Hindlimb muscle (tissue), 1 donor: ENCODE measurements around the gene ANKRD28. TPM values are rescaled to one million over a fixed set of nuclear protein-coding genes. Genes with fewer than 3 reads are reported as not detected.

Source experiments
- DNase-seq: peaks from one replicate; pipeline ENCODE4 v3.0.0-alpha.2; 2013
- polyA plus RNA-seq: library from polyadenylated mRNA; unstranded; fragments of 120-200 nt; gene quantifications from one replicate; pipeline ENCODE4 v1.2.1, GENCODE V29; 2013; ENCODE audit not compliant: insufficient read length

ANKRD28 gene
- polyA plus RNA-seq, 1 donor, result 29.3 TPM

DNA sequence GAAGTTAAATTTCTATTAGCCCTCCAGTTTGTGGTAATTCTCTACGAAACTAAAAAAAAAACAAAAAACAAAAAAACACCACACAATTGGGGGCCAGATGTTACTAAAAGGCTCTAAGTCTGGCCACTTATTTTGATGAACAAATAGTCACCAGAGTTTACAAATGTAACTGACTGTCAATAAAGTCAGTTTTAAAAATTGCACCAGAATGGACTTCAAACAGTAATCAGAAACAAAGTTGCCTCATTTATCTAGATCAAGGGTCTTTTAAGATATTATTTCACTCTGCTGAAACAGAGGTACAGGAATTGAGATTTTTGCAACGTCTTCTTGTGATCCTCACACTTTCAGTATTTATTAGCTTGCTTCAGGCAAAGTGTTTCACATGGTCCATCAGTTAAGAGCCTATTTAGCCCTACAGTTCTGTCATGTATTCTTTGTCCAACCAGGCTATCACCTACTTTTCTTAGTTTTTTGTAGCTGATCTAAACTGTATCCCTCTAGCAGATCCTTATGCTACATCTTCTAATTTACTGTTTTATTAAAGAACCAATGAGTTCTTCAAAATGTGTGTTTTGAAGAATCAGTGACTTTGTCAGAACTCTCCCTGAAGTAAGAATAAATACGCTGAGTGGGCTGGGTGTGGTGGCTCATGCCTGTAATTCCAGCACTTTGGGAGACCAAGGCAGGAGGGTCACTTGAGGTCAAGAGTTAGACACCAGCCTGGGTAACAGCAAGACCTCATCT, 74.7 kb downstream of the ANKRD28 start:
- DNase-seq, result no peak

DNA sequence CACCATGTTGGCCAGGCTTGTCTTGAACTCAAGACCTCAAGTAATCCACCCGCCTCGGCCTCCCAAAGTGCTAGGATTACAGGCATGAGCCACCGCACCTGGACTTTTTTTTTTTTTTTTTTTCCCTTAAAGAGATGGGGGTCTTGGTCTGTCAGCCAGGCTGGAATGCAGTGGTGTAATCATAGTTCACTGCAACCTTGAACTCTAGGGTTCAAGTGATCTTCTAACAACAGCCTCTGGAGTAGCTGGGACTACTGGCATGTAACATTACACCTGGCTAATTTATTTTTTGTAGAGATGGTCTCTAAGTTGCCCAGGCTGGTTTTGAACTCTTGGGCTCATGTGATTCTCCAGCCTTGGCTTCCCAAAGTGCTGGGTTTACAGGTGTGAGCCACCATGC, 81.6 kb downstream of the ANKRD28 start:
- DNase-seq, result no peak

DNA sequence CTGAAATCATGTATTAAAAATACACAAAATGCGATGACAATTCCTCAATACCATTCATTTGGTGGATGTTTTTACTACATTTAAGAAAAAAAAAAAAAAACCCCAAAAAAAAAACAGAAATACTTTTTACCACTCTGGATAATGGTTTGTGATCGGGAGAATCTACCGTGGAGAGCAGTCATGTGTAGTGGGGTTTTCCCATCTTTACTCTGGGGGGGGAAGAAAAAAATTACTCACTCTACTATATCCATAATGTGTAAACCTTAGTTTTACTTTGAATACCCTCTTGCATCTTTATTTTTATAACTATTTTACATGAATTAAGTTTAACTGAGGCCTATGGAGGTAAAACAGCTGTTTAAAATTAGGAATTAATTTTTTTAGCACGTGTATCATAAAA, 83.3 kb downstream of the ANKRD28 start:
- DNase-seq, result no peak

DNA sequence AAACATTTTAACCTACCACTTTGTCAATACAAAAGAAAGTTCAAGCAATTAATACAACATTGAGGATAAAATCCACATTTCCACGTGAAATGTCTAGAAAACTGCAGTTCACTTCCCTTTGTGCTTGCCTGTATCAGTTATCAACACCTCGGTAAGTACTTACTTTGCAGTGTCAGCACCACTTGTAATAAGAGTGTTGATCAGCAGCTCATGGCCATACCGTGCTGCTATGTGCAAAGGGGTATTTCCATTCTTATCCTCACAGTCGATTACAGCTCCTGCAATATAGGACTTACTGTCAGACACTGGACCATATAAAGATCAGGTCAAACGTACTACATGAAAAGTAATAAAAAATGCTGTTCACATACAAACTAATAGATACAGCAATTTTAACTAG, 84.4 kb downstream of the ANKRD28 start:
- DNase-seq, result no peak

DNA sequence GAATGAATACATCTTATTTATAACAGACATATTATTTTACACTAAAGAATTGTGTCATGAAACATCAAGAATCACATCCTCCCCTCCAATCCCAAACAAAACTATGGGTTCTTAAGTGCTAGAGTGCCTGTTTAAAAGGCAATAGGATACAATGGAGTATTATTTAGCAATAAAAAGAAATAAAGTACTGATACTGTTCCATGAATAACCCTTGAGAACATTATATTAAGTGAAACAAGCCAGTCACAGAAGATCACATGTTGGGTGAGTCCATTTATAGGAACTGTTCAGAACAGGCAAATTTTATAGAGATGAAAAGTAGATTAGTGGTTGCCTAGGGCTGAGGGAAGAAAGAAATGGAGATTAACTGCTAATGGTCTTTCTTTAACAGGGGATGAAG, 86.5 kb downstream of the ANKRD28 start:
- no peak for DNase-seq

DNA sequence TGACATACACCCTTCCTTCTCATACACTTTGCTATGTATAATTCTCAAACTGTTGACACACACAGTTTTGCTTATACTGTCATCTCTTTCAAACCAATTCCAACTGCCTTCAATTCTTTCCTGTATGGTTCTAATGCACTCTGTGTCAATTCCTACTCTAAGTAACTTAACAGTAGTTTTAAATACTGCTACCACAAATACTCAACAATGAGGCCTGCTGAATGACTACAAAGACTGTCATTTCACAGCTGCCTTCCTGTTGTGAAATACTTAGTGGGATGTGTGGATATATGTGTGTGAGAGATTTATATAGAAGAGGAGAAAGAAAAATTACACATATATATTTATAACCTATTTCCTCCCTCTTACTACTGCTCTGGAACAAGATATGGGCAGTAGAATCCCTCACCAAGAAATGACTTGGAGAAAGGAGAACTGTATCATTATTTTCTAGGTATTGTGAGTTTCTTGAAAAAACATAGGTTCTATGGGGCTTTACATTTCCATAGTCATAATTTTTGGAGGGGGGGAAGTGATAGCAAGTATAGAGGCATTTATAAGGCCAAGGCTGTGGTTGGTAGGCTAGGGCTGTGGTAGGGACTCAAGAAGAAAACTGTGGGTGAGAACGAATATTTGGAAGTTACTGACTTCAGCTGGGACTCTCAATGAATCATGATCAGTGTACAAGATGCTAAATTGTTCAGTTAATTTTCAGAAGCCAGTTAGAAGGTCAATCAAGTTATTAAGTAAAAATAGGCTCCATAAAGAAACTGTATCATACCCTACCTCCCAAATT, 88.7 kb downstream of the ANKRD28 start:
- DNase-seq, result no peak

DNA sequence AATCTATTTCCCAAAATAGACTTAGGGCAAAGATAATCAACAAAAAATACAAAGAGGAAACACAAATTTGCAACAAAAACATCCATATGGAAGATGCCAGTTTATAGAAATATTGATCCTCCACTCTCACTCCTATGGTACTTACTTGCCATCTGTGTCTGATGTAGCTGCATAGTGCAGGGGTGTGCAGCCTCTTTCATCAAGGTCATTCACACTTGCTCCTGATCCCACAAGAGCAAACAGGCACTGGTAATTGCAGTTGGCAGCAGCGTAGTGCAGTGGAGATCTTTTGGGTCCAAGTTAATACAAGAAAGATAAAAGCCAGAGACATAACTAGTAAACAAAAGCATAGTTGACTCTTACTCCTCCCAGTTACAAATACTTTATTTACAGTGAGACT, 90.0 kb downstream of the ANKRD28 start:
- no peak for DNase-seq

DNA sequence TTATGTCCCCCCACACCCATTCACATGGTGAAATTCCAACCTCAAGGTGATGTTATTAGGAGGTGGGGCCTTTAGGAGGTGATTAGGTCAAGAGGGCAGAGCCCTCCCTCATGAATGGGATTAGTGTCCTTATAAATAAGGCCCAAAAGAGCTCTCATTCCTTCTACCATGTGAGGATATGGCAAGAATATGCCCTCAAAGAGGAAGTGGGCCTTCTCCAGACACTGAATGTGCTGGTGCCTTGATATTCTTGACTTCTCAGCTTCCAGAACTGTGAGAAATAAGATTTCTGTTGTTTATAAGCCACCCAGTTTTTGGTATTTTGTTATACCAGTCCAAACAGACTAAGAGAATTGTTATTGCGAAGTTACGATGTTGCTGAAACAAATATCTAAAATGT, 94.4 kb downstream of the ANKRD28 start:
- no peak for DNase-seq

DNA sequence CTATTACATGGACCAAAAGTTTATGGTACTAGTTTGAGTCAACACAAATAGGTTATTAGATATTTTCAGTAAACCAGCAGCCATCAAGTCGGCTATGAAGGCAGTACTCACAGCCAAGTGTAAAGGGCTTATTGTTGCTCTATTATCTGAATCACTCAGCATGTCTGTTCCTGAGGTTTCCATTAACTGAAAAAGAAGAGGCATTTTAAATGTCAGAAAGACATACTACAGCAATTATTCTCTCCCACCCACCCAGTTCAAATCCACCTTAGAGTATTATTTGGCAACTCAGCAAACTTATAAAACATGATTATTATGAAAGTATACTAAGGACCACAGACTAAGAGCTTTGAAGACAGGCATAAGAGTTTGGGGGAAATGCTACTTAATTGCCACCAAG, 103.2 kb downstream of the ANKRD28 start:
- no peak for DNase-seq

DNA sequence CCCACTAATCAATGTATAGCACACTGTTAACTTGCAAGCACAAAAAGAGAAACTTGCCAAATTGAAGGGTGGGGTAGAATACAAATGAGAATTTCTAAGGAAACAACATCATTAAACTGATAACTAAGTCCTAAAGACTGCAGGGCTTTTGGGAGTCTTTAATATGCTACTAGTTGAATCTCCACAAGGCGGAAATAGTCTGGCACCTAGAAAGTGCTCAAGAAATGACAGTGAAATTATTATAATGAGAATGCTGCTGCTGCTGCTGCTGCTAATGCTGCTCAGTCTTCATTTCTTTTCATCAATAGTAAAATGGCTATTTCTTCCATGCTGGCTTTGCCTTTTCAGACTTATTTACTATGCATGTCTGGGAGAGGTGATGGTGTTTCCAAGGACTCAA, 104.4 kb downstream of the ANKRD28 start:
- DNase-seq, result no peak

DNA sequence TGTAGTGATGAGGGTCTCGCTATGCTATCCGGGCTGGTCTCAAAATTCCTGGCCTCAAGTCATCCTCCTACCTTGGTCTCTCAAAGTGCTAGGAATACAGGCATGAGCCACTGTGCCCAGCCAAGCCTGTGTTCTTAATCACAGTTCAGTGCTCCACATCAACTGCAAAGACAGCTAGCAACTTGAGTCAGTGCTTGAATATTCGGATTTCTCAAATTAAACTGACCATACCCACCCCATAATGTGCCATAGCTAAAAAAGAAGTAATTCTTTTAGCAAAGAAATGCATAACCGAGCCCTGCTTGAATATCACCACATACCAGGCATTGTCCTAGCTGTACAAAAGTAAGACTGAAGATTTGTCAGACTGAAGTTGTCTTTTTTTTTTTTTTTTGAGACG, 107.0 kb downstream of the ANKRD28 start:
- DNase-seq, result no peak

DNA sequence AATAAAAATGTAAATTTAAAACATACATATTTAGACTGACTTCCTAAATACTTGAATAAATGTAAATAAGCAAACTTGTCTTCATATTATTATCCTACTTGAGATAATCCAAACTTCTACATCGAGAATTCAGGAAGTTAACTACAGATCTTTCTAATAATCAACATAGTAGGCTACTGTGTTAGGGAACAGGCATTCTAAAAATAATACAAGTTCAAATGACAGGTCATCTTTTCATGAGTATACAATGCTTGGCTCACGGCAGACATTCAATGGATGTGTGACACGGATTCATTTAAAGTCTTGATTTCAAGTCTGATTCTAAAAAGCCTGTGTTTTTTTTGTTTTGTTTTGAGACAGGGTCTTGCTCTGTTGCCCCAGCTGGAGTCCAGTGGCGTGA, 107.5 kb downstream of the ANKRD28 start:
- no peak for DNase-seq

DNA sequence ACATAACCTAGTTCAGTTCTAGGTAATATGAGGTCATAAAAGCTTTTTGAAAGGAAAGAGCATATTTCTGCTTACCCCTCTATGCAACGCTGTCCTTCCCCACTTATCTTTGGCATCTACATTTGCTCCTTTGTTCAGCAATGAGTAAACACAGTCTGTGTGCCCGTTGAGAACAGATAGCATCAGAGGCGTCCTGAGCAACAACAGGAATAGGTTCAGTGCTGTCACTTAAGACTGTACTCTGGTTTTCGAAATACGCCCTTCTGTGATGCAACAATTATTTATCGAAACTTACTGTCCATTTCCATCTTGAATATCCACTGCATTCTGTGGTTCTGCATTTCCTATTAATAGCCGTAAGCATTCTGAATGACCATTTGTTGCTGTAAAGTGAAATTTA, 111.9 kb downstream of the ANKRD28 start:
- DNase-seq, result no peak

DNA sequence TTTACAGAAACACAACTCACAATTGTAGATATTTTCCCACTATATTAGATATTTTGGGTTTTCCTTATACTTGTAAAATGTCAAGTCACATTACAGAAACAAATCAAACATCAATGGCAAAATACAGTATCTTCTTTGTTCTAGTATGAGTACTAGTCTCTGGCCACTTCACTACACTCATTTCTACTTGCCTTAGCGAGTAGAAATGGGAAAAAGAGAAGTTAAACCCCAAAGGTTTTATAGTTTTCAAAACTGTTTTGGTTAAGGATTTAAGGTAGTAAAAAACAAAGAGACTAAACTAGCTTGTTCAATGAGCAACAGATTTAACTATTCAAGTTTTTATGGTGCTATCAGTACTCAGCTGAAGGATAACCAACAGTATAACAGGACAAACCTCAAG, 114.5 kb downstream of the ANKRD28 start:
- no peak for DNase-seq

DNA sequence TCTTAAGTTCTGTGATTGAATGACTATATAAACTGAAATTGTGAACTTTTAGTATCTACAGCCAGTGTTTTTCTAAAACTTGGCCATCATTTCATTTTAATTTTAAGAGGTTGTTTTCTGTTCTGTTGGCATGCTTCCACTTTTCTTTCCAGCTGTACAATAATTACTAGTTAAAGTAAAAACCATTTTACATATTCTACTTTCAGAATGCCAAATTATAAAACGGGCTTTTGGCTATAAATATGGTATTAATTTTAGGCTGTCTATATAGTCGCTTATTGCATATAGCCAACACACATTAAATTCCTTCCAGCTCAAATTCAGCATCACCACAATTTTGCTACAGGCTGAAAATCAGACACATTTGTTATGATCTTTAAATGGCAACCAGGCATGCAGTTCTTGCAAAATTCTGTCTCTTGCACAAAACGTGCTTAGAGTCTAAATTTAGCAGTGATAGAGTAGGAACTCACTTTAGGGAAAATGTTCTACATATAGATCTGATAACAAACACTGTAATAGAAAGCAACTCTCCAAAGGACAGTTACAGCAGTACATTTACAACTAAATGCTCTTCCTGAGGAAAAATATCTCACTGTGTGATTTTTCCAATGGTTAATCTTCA, 115.1 kb downstream of the ANKRD28 start:
- DNase-seq, result peak; percentile 21

DNA sequence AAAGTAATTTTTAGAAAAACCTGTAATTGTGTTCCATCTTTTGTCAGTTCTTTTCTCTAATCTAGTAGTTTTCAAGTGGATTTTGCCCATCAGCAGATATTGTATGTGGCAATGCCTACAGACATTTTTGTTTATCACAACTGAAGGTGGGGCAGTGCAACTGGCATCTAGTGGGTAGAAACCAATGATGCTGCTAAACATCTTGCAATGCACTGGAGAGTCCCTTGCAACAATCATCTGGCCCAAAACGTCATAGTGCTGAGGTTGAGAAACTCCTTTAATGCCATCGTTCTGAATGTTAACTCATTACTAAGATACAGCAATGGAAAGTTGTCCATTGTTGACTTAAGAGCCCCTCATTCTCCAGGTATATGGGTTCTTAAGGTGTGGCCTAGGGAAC, 116.1 kb downstream of the ANKRD28 start:
- no peak for DNase-seq

DNA sequence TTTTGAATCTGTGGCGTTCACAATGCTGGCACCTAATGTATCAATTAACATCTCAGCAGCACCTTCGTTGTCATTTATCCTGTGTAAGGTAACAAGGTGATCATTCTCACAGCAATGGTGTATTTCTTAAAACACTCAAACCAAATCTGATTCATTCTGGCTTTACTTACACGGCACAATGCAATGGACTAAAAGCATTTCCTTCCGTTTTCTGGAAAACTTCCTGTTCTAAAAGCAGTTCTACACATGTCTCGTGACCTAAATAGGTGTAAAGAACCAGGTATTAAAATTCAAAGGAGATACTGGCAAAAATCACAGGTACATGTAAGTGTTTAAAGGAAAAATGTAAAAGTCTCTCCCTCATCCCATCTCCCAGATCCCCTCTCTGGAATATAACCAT, 118.5 kb downstream of the ANKRD28 start:
- DNase-seq, result no peak

DNA sequence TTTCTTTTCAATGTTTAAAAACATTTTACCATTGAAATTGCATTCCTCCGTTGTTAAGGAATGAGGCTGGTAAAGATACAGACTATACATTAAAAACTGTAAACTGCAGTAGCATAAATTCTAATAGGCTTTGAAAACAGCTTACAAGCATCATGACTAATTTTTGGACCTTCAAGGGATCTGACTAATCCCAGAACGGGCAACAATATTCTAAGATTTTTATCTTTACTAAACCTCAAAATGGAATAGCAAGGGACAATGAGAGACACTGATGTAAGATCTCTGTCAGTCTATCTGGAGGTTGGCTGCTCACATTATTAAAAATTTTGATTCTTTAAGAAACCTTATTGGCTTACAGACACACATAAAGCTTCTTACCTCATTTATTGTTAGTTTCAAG, 121.5 kb downstream of the ANKRD28 start:
- DNase-seq, result no peak

DNA sequence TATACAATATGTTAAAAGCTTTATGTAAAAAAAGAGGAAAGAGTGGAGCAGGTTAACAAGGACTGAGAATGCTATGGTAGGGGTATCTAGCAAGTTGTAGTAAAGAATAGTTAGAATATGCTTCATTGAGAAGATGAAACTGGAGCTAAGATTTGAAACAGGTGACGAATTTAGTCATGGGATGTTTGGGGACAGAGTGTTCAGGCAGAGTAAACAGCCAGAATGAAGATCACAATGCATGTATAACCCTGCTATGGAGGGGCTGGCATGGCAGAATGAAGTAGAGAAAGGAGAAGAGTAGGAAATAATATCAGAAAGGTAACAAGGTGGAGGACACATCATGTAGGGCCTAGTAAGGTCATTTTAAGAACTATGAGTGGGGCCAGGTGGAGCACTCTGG, 124.2 kb downstream of the ANKRD28 start:
- no peak for DNase-seq

DNA sequence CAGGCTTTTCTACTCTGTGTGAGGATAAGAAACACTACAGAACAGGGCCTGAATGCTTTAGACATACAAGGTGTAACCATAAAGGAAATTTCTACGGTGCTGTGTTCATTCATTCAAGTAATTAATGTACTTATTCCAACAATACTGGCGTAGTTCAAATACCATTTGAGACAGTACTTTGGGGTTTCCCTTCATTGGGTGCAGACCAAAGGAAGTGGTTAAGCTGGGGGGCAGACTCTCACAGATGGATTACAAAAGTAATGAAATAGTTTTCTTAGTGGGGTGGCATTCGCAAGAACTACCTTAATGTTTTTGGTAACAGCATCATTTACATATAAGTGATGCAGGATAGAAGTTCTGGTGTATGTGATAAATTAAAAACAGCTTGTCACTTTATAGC, 130.3 kb downstream of the ANKRD28 start:
- DNase-seq, result no peak

DNA sequence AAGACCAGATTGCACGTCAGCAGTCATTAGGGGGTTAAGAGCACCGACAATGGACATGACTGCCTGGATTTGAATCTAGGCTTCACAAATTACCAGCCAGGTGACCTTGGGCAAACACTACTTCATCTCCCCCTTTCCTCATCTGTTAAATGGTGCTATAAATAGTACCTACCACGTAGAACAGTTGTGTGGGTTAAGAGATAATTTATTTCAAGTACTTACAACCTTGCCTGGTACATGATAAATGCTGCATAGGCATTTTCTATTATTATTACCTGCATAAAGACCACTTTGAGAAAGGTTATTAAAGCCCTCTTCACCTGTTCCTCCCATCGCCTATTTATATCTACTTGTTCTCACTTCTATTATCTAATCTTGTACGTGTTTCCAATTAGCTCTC, 131.5 kb downstream of the ANKRD28 start:
- no peak for DNase-seq

DNA sequence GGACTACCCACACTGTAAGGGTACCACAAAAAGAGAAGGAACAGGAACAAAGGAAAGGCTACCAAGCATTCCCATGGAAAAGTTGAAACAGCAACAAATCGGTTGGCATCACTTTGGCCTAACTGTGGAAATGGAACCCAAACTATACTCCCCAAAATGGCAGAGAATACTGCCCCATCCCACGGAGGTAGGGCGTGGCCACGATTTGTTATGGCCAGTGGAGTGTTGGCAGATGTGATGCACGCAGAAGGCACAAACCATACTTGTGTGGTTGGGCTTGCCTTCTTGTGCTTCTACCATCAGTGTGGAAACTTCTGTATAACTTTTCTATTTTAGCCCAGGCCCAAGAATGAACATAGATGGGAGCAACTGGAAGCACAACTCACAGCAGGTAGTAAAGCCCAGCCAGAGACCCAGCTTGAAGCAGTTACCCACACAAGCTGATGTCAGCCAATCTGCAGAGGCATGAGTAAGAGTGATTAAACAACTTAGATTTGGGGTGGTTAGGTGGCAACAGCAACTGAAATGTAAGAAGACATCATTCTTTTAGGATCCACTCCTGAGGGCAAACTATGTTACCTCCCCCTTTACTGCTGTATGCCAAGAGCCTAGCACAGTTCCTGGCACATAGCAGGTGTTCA, 132.1 kb downstream of the ANKRD28 start:
- DNase-seq, result no peak

DNA sequence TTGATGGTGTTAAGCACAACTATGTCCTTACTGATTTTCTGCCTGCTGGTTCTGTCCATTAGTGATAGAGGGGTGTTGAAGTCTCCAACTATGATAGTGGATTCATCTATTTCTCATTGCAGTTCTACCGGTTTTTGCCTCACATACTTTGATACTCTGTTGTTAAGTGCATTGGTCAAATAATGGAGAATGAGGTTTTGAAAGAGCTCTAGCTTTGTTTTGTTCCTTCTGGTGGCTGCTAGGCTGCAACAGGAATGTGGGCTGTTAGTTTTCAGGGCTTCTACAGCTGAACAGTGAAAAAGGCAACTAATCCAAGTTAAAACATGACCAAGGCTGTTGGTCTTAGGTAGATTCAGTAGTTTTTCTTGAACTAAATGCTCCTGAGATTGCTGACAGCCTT, 133.6 kb downstream of the ANKRD28 start:
- no peak for DNase-seq
